ENCODE results near the gene TMEM178B. TPM values are rescaled to one million over a fixed set of nuclear protein-coding genes. Genes with fewer than 3 reads are reported as not detected.

Gene TMEM178B
- total and polyA plus RNA-seq, 9 of the 15 experiments (the other 6 are each of a cell fraction or from before 2014, with no cell fraction given): under 0.01 to 0.03 (median 0.01) TPM; not detected in 5

DNA sequence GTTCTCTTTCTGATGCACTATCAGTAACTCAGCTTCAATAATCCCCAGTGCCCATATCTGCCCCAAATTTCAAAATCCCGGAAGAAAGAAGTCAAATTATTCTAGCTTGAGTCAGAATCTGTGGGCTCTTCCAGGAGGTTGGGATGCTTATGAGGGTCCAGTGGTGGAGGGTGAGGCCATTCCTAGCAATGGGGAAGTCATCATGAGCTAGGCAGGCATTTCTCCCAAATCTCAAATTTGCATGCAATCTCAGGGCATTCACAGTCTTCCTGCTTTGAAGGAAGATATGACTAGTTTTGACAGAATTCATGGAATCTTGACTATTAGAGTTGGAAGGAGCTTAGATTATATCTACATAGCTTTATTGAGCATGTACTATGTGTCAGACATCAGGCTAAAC is 313.0 kb downstream of the TMEM178B start (continued):
- TF ChIP-seq NR4A1 (CRISPR knock-in tag; IDR thresholded peaks at IDR 0.05) (no peak), NR4A1 (tag; IDR thresholded peaks at IDR 0.05) (no peak), FOXK1 (CRISPR knock-in tag; IDR thresholded peaks at IDR 0.05; ENCODE audit: borderline replicate concordance) (no peak), TOE1 (IDR thresholded peaks at IDR 0.05; ENCODE audit: borderline replicate concordance) (no peak), TOE1 (CRISPR knock-in tag; IDR thresholded peaks at IDR 0.05; ENCODE audit: borderline replicate concordance, low read depth) (no peak), BRD4 (IDR thresholded peaks at IDR 0.05) (no peak), ARNT (IDR thresholded peaks at IDR 0.05) (no peak), NUFIP1 (IDR thresholded peaks at IDR 0.05; ENCODE audit: partially characterized antibody) (no peak)
- TF ChIP-seq, protein P1, sequence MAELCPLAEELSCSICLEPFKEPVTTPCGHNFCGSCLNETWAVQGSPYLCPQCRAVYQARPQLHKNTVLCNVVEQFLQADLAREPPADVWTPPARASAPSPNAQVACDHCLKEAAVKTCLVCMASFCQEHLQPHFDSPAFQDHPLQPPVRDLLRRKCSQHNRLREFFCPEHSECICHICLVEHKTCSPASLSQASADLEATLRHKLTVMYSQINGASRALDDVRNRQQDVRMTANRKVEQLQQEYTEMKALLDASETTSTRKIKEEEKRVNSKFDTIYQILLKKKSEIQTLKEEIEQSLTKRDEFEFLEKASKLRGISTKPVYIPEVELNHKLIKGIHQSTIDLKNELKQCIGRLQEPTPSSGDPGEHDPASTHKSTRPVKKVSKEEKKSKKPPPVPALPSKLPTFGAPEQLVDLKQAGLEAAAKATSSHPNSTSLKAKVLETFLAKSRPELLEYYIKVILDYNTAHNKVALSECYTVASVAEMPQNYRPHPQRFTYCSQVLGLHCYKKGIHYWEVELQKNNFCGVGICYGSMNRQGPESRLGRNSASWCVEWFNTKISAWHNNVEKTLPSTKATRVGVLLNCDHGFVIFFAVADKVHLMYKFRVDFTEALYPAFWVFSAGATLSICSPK (IDR thresholded peaks at IDR 0.05; ENCODE audit: borderline replicate concordance): no peak
- TF ChIP-seq, protein P2, sequence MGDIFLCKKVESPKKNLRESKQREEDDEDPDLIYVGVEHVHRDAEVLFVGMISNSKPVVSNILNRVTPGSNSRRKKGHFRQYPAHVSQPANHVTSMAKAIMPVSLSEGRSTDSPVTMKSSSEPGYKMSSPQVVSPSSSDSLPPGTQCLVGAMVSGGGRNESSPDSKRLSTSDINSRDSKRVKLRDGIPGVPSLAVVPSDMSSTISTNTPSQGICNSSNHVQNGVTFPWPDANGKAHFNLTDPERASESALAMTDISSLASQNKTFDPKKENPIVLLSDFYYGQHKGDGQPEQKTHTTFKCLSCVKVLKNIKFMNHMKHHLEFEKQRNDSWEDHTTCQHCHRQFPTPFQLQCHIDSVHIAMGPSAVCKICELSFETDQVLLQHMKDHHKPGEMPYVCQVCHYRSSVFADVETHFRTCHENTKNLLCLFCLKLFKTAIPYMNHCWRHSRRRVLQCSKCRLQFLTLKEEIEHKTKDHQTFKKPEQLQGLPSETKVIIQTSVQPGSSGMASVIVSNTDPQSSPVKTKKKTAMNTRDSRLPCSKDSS (IDR thresholded peaks at IDR 0.05; ENCODE audit: low read depth, partially characterized antibody): no peak
